NCI-H128 (cell line): ENCODE data around the gene KCNMB3.
"Not testable (repeated sequence)": the region's sequence is repeated elsewhere in the genome, so short reads cannot be mapped to it uniquely, and the experiment has no call there.

Experiments
- DNase-seq: peaks from one replicate; lab custom pipeline; 2025; ENCODE audit not compliant: unreplicated experiment; lab: John Stamatoyannopoulos, UW

Gene KCNMB3

GRCh38 chr3:179265092-179265491, 14.2 kb upstream of the KCNMB3 start:
- DNase-seq, result no peak

GRCh38 chr3:179264449-179264848, 13.5 kb upstream of the KCNMB3 start:
- no peak for DNase-seq

- no peak for DNase-seq
These were observed 12.2 kb upstream of the KCNMB3 start for GRCh38 chr3:179263134-179263533.

- DNase-seq, result no peak
These were observed 10.2 kb upstream of the KCNMB3 start for GRCh38 chr3:179260949-179261765.

GRCh38 chr3:179259959-179260756, 9.2 kb upstream of the KCNMB3 start:
- not testable (repeated sequence) for DNase-seq

GRCh38 chr3:179258820-179259219, 7.9 kb upstream of the KCNMB3 start:
- no peak for DNase-seq

- DNase-seq, result not testable (repeated sequence)
These were observed 6.8 kb upstream of the KCNMB3 start for GRCh38 chr3:179257742-179258141.

GRCh38 chr3:179256813-179257212, 5.9 kb upstream of the KCNMB3 start:
- no peak for DNase-seq

GRCh38 chr3:179247289-179248015, 3.5 kb downstream of the KCNMB3 start:
- DNase-seq, result no peak

GRCh38 chr3:179244878-179245277, 6.0 kb downstream of the KCNMB3 start:
- DNase-seq, result no peak

- DNase-seq, result not testable (repeated sequence)
These were observed 8.1 kb downstream of the KCNMB3 start for GRCh38 chr3:179242859-179243258.

GRCh38 chr3:179240299-179240698, 10.6 kb downstream of the KCNMB3 start:
- not testable (repeated sequence) for DNase-seq

- no peak for DNase-seq
These were observed 14.1 kb downstream of the KCNMB3 start for GRCh38 chr3:179236669-179237301.

GRCh38 chr3:179234199-179234598, 16.7 kb downstream of the KCNMB3 start:
- no peak for DNase-seq

- DNase-seq, result no peak
These were observed 17.9 kb downstream of the KCNMB3 start for GRCh38 chr3:179233043-179233442.

GRCh38 chr3:179229177-179229576, 21.7 kb downstream of the KCNMB3 start:
- no peak for DNase-seq

GRCh38 chr3:179227349-179227748, 23.6 kb downstream of the KCNMB3 start:
- DNase-seq, result no peak

- no peak for DNase-seq
These were observed 26.3 kb downstream of the KCNMB3 start for GRCh38 chr3:179224584-179224983.

GRCh38 chr3:179223548-179223947, 27.4 kb downstream of the KCNMB3 start:
- DNase-seq, result no peak

- DNase-seq, result not testable (repeated sequence)
These were observed 32.7 kb downstream of the KCNMB3 start for GRCh38 chr3:179218213-179218612.

GRCh38 chr3:179215550-179215949, 35.4 kb downstream of the KCNMB3 start:
- not testable (repeated sequence) for DNase-seq
